ENCODE measurements around the gene MYH9.

Gene MYH9

DNA sequence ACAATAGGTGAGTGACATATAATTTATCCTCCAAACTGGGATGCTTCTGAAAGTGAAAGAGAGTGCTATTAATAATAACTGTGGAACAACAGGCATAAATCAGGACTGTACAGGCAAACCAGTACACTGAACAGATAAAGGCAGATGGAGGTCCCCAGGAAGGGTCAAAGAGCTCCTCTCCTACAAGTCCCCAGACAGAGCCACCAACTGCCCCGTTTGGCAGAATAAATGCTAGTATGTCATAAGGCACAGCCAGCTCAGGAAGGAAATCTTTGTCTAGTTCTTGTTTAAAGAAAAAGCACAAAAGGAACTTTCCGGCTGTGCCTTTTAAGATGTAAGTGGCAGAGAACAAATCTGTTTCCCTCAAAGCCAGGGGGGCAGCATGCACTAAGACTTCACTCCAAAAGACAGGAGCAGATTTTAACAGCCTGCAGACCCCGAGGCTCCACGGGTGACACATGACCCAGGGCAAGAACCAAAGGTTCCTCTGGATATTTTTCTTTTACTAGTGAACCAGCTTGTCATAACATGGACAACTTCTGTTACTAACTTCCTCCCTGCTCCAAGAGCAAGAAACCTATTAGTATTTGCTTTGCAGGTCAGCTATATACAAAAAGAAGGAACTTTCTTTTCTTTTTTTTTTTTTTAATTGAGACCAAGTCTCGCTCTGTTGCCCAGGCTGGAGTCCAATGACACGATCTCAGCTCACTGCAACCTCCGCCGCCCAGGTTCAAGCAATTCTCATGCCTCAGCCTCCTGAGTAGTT is 50.2 kb downstream of the MYH9 start:
- Histone ChIP-seq H3K4me3 (ENCODE audit: low read depth in 1 of 2, low read length in 2 of 2) (no peak overlapping the region), H3K36me3 (ENCODE audit: insufficient read depth, low read length) (peaks cover 99% of the 10 kb centered on the region), H3K27me3 (ENCODE audit: control insufficient read depth in 1 of 2, insufficient read depth in 2 of 2, low read length in 2 of 2) (no peaks in the 10 kb centered on the region), H3K9me3 (ENCODE audit: low read length) (no peaks in the 10 kb centered on the region), H3K4me1 (ENCODE audit: insufficient read depth, low read length) (peaks cover 99% of the 10 kb centered on the region), H3K9ac (ENCODE audit: low read length) (peak overlapping the region; percentile 76), H3K27ac (ENCODE audit: low read depth, low read length) (peak overlapping the region; percentile 97)

GRCh38 chr22:36336246-36337182 is 51.3 kb downstream of the MYH9 start:
- Histone ChIP-seq H3K36me3 (ENCODE audit: insufficient read depth, low read length) (peaks cover 89% of the 10 kb centered on the region), H3K9ac (ENCODE audit: low read length) (peak overlapping the region; percentile 76), H3K4me3 (ENCODE audit: low read depth in 1 of 2, low read length in 2 of 2) (peak overlapping the region in 1 of 2 donors; percentile 17), H3K27me3 (ENCODE audit: control insufficient read depth in 1 of 2, insufficient read depth in 2 of 2, low read length in 2 of 2) (no peaks in the 10 kb centered on the region), H3K27ac (ENCODE audit: low read depth, low read length) (peak overlapping the region; percentile 97), H3K9me3 (ENCODE audit: low read length) (no peaks in the 10 kb centered on the region), H3K4me1 (ENCODE audit: insufficient read depth, low read length) (peaks cover 99% of the 10 kb centered on the region)

- H3K27ac ChIP-seq (ENCODE audit: low read depth, low read length) = peak overlapping the region; percentile 97
- no peak overlapping the region for H3K4me3 ChIP-seq (ENCODE audit: low read depth in 1 of 2, low read length in 2 of 2)
- peaks cover 99% of the 10 kb centered on the region for H3K4me1 ChIP-seq (ENCODE audit: insufficient read depth, low read length)
- peak overlapping the region; percentile 76 for H3K9ac ChIP-seq (ENCODE audit: low read length)
- no peaks in the 10 kb centered on the region for H3K27me3 ChIP-seq (ENCODE audit: control insufficient read depth in 1 of 2, insufficient read depth in 2 of 2, low read length in 2 of 2)
- peaks cover 80% of the 10 kb centered on the region for H3K36me3 ChIP-seq (ENCODE audit: insufficient read depth, low read length)
- no peaks in the 10 kb centered on the region for H3K9me3 ChIP-seq (ENCODE audit: low read length)
Observed at GRCh38 chr22:36335621-36336020, 52.1 kb downstream of the MYH9 start.

- Histone ChIP-seq H3K27me3 (ENCODE audit: control insufficient read depth in 1 of 2, insufficient read depth in 2 of 2, low read length in 2 of 2) (no peaks in the 10 kb centered on the region), H3K4me1 (ENCODE audit: insufficient read depth, low read length) (peaks cover 99% of the 10 kb centered on the region), H3K4me3 (ENCODE audit: low read depth in 1 of 2, low read length in 2 of 2) (peak overlapping the region in 1 of 2 donors; percentile 20), H3K9me3 (ENCODE audit: low read length) (no peaks in the 10 kb centered on the region), H3K27ac (ENCODE audit: low read depth, low read length) (peak overlapping the region; percentile 97), H3K36me3 (ENCODE audit: insufficient read depth, low read length) (peaks cover 76% of the 10 kb centered on the region), H3K9ac (ENCODE audit: low read length) (peak overlapping the region; percentile 76)
Observed at GRCh38 chr22:36334821-36335603, 52.8 kb downstream of the MYH9 start.

- Histone ChIP-seq H3K27me3 (ENCODE audit: control insufficient read depth in 1 of 2, insufficient read depth in 2 of 2, low read length in 2 of 2) (no peaks in the 10 kb centered on the region), H3K36me3 (ENCODE audit: insufficient read depth, low read length) (peaks cover 74% of the 10 kb centered on the region), H3K4me1 (ENCODE audit: insufficient read depth, low read length) (peaks cover 99% of the 10 kb centered on the region), H3K27ac (ENCODE audit: low read depth, low read length) (peak overlapping the region; percentile 97), H3K9ac (ENCODE audit: low read length) (peak overlapping the region; percentile 52), H3K4me3 (ENCODE audit: low read depth in 1 of 2, low read length in 2 of 2) (peak overlapping the region in 1 of 2 donors; percentile 14), H3K9me3 (ENCODE audit: low read length) (no peaks in the 10 kb centered on the region)
Observed at GRCh38 chr22:36334081-36334820, 53.5 kb downstream of the MYH9 start.

DNA sequence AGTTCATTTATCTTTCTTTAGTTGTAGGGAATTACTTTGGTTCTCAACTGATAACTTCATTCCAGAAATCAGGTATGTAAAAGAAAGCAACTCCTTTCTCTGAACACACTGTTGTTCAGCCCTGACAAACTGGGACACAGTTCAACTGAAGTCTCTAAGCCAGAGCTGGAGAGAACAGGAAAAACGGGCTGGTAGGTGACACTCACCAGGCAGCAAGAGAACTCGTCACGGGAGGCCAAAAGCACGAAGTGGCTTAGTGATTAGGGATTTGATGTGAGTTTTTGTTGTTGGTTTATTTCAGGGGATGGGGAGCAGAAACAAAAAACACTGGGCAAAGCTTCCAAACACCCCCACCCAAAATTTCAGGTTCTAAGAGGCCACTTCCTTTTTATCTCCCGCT is 54.1 kb downstream of the MYH9 start:
- Histone ChIP-seq H3K9ac (ENCODE audit: low read length) (peak overlapping the region; percentile 49), H3K27me3 (ENCODE audit: control insufficient read depth in 1 of 2, insufficient read depth in 2 of 2, low read length in 2 of 2) (no peaks in the 10 kb centered on the region), H3K36me3 (ENCODE audit: insufficient read depth, low read length) (peaks cover 68% of the 10 kb centered on the region), H3K4me3 (ENCODE audit: low read depth in 1 of 2, low read length in 2 of 2) (no peak overlapping the region), H3K4me1 (ENCODE audit: insufficient read depth, low read length) (peaks cover 99% of the 10 kb centered on the region), H3K9me3 (ENCODE audit: low read length) (no peaks in the 10 kb centered on the region), H3K27ac (ENCODE audit: low read depth, low read length) (peak overlapping the region; percentile 97)

- no peaks in the 10 kb centered on the region for H3K27me3 ChIP-seq (ENCODE audit: control insufficient read depth in 1 of 2, insufficient read depth in 2 of 2, low read length in 2 of 2)
- H3K36me3 ChIP-seq (ENCODE audit: insufficient read depth, low read length) = peaks cover 60% of the 10 kb centered on the region
- peaks cover 100% of the 10 kb centered on the region for H3K4me1 ChIP-seq (ENCODE audit: insufficient read depth, low read length)
- peak overlapping the region; percentile 97 for H3K27ac ChIP-seq (ENCODE audit: low read depth, low read length)
- no peaks in the 10 kb centered on the region for H3K9me3 ChIP-seq (ENCODE audit: low read length)
- no peak overlapping the region for H3K4me3 ChIP-seq (ENCODE audit: low read depth in 1 of 2, low read length in 2 of 2)
- H3K9ac ChIP-seq (ENCODE audit: low read length) = peak overlapping the region; percentile 49
Observed at GRCh38 chr22:36332623-36333332, 55.0 kb downstream of the MYH9 start.

DNA sequence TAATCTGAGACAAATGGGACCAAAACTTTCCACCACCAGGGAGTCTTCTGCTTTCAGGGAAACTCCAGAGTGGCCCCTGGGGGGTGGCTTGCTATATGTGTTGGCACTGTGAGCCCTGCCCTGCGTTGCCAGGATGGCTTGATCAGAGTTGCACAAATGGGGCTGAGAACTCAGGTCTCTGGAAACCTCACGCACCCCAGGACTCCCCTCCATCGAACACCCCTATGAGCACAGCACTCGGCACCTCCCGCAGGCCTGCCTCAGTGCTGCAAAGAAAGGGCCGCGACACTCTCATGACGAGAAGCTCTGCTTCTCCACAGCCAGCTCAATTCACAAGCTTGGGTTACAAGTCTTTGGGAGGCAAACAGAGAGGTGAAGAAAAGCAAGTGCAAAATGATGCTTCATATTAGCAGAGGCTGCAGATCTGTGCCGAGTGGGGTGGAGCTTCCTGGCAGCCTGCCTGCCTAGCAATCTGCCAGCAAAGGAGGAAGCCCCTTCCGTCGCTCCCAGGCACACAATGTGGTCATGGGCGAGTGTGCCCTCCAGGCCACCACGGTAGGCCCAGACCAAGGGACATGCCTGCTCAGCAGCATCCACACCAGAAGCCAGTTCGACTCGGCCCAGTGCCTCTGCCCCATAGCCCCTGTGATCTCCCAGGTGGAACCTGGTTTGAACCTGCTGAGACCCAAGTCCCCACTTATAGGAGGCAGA is 55.7 kb downstream of the MYH9 start:
- no peak overlapping the region for H3K4me3 ChIP-seq (ENCODE audit: low read depth in 1 of 2, low read length in 2 of 2)
- peak overlapping the region; percentile 49 for H3K9ac ChIP-seq (ENCODE audit: low read length)
- H3K27me3 ChIP-seq (ENCODE audit: control insufficient read depth in 1 of 2, insufficient read depth in 2 of 2, low read length in 2 of 2) = no peaks in the 10 kb centered on the region
- peaks cover 60% of the 10 kb centered on the region for H3K36me3 ChIP-seq (ENCODE audit: insufficient read depth, low read length)
- H3K9me3 ChIP-seq (ENCODE audit: low read length) = no peaks in the 10 kb centered on the region
- peaks cover 100% of the 10 kb centered on the region for H3K4me1 ChIP-seq (ENCODE audit: insufficient read depth, low read length)
- H3K27ac ChIP-seq (ENCODE audit: low read depth, low read length) = peak overlapping the region; percentile 97

DNA sequence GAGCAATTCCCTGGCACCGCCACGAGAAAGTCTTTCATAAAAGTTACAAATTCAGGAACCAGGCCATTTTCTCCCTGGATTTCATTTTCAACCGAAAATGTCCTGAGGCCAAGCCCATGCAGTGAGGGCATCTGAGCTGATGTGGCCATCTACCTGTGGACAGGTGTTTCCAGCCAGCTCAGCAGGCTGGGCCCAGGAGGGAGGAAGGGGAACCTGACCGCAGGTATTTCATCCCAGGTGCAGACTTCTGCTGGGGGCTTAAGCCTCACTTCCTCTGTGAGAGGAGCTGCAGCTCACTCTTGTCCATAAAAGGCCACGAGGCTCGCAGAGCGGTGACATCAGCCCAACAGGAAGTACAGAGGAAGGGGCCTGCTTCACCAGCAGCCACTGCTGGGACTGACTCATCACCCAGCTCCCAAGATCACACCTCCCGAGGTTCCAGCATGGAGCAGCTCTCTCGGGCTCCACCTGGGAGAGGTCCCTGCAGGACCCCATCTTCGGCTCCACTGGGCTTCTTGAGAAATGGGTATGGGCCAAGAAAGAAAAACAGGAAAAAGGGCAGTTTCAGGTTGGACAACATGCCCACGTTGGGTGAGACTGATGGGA is 56.4 kb downstream of the MYH9 start:
- H3K9ac ChIP-seq (ENCODE audit: low read length) = peak overlapping the region; percentile 49
- H3K4me3 ChIP-seq (ENCODE audit: low read depth in 1 of 2, low read length in 2 of 2) = peak overlapping the region in 1 of 2 donors; percentile 45
- H3K27ac ChIP-seq (ENCODE audit: low read depth, low read length) = peak overlapping the region; percentile 97
- H3K4me1 ChIP-seq (ENCODE audit: insufficient read depth, low read length) = peaks cover 100% of the 10 kb centered on the region
- no peaks in the 10 kb centered on the region for H3K27me3 ChIP-seq (ENCODE audit: control insufficient read depth in 1 of 2, insufficient read depth in 2 of 2, low read length in 2 of 2)
- H3K9me3 ChIP-seq (ENCODE audit: low read length) = no peaks in the 10 kb centered on the region
- H3K36me3 ChIP-seq (ENCODE audit: insufficient read depth, low read length) = peaks cover 60% of the 10 kb centered on the region
